DMS153 treated with DMSO at 0.1 percent for 48 hours (cell line): Measurements from ENCODE around the gene HERPUD2.
"Not testable (repeated sequence)": the region's sequence is repeated elsewhere in the genome, so short reads cannot be mapped to it uniquely, and the experiment has no call there.

Experiments used
- DNase-seq: peaks from one replicate; lab custom pipeline; 2025; ENCODE audit not compliant: unreplicated experiment; lab: John Stamatoyannopoulos, UW

HERPUD2 gene

DNA sequence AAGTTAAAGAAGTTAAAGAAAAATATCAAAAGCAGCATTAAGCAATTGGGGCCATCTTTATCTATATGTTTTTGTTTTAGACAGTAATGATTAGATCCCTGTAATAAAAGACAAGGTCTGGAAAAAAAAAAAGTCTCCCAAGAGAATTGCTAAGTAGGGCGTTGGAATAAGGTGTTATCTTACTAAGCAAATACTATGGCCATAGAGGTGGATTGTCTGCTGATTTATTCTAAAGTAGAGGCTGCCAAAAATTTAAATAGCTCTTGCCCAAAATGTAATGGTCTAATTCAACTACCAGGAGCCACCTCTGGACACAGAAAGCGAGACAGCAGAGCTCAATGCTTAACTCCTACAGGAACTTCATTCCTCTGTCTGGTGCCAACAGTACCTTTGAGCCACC is 71.6 kb downstream of the HERPUD2 start:
- DNase-seq: no peak

DNA sequence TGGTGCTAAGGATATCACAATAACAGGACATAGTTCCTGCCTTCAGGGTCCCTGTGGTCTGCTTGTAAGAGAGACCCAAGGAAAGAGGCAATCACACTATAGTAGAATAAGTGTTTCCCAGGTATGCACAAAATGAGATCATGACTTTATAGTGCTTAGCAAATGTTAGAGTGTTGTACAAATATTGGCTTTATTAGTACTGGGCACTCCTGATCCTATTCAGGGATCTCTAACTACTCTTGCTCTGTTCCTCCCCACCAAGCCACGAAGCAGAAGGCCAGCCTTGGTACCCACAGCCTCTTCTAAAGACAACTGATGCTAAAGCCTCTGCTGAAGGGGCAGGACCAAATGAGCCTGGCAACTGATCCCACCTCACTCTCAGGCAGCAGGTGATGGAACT is 75.1 kb downstream of the HERPUD2 start:
- no peak for DNase-seq

GRCh38 chr7:35617041-35617440 is 77.9 kb downstream of the HERPUD2 start:
- DNase-seq: no peak

DNA sequence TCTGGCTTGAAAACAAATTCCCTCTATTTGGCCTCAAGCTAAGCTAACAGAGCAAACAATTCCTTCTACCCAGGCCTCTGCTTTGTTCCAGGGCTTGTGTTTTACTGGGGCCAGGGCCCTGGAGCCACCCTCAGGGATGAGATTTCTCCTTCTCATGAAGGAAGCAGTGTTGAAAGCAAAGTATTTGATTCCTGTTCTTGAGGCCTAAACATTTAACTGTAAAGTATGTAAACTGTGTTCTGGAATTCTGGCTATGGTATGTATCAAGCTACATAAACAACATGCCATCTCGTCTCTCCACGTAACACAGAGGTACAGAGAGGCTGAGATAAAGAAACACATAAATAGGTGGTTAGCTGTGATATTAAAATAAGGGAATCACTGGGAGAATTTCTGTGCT is 81.8 kb downstream of the HERPUD2 start:
- DNase-seq: no peak

- no peak for DNase-seq
Measured at GRCh38 chr7:35605760-35606159, 89.2 kb downstream of the HERPUD2 start.

GRCh38 chr7:35604595-35604994 is 90.3 kb downstream of the HERPUD2 start:
- no peak for DNase-seq

DNA sequence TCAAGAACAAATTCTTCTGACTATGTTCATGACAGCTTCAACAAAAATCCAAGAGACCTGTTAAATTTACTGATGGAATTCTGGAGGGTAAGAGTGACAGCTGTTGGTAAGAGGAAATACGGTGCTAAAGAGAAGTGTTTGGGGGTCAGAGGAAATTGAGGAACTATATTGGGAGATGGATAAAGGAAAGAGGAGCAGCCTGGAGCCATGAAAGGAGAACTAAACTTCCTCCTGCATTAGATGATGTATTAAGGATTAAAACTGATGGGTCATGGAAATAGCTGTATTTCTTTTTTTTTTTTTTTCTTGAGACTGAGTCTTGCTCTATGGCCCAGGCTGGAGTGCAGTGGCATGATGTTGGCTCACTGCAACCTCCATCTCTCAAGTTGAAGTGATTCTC is 95.3 kb downstream of the HERPUD2 start:
- no peak for DNase-seq

GRCh38 chr7:35599061-35599460 is 95.9 kb downstream of the HERPUD2 start:
- DNase-seq: no peak

DNA sequence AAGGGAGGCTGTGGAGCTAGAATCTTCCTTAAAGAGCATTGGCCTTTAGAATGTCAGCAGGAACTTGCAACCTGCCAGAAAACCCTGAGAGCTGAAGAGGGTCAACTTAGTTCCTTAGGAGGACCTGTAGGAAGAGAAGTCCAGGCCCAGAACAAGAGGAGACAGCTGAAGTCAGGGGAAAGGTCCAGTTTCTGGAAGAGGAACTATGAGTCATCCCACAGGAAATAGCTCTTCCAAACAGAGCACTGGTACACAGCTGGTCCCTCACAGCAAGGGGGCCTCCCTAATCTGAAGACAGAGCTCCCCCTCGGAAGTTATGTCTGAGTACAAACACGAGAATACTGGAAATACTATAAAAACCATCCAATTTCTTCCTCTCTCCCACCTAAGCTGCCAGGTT is 98.9 kb downstream of the HERPUD2 start:
- DNase-seq: no peak

GRCh38 chr7:35593899-35594298 is 101.0 kb downstream of the HERPUD2 start:
- no peak for DNase-seq

GRCh38 chr7:35588647-35589046 is 106.3 kb downstream of the HERPUD2 start:
- no peak for DNase-seq

- no peak for DNase-seq
Measured at GRCh38 chr7:35584990-35585389, 109.9 kb downstream of the HERPUD2 start.

- not testable (repeated sequence) for DNase-seq
Measured at GRCh38 chr7:35584533-35584932, 110.4 kb downstream of the HERPUD2 start.
